Measurements from ENCODE around the gene ZNF689. TPM values are rescaled to one million over a fixed set of nuclear protein-coding genes. Genes with fewer than 3 reads are reported as not detected.

The ZNF689 gene
- polyA plus RNA-seq, 2 donors, result 1.3 to 2.0 TPM

GRCh38 chr16:30620169-30620568 lies 10.0 kb upstream of the ZNF689 start:
- no peaks in the 10 kb centered on the region for H3K4me1 ChIP-seq (ENCODE audit: control insufficient read depth in 2 of 2, insufficient read depth in 2 of 2, low read length in 1 of 2)
- WGBS, 2 donors, result 39 to 49% methylated on average over 3 of the region's 3 CpGs
- no peak overlapping the region for H3K4me3 ChIP-seq (ENCODE audit: low read depth in 1 of 2, low read length in 2 of 2)
- no peaks in the 10 kb centered on the region for H3K9me3 ChIP-seq (ENCODE audit: control insufficient read depth in 2 of 2, insufficient read depth in 1 of 2, low read depth in 1 of 2, low read length in 1 of 2)
- H3K27ac ChIP-seq (ENCODE audit: low read depth in 2 of 2, low read length in 1 of 2), result no peak overlapping the region
- H3K27me3 ChIP-seq (ENCODE audit: control insufficient read depth in 1 of 2, insufficient read depth in 2 of 2, low read length in 2 of 2), result no peaks in the 10 kb centered on the region
- no peaks in the 10 kb centered on the region for H3K36me3 ChIP-seq (ENCODE audit: control insufficient read depth in 2 of 2, insufficient read depth in 2 of 2, low read length in 1 of 2)

- Histone ChIP-seq H3K36me3 (ENCODE audit: control insufficient read depth in 2 of 2, insufficient read depth in 2 of 2, low read length in 1 of 2) (no peaks in the 10 kb centered on the region), H3K9me3 (ENCODE audit: control insufficient read depth in 2 of 2, insufficient read depth in 1 of 2, low read depth in 1 of 2, low read length in 1 of 2) (no peaks in the 10 kb centered on the region), H3K27ac (ENCODE audit: low read depth in 2 of 2, low read length in 1 of 2) (no peak overlapping the region), H3K4me1 (ENCODE audit: control insufficient read depth in 2 of 2, insufficient read depth in 2 of 2, low read length in 1 of 2) (no peaks in the 10 kb centered on the region), H3K27me3 (ENCODE audit: control insufficient read depth in 1 of 2, insufficient read depth in 2 of 2, low read length in 2 of 2) (no peaks in the 10 kb centered on the region), H3K4me3 (ENCODE audit: low read depth in 1 of 2, low read length in 2 of 2) (no peak overlapping the region)
- 79 to 81% methylated on average over 5 of the region's 5 CpGs for WGBS, 2 donors
Observed at GRCh38 chr16:30619638-30620037, 9.4 kb upstream of the ZNF689 start.

GRCh38 chr16:30619202-30619601 lies 9.0 kb upstream of the ZNF689 start:
- Histone ChIP-seq H3K27me3 (ENCODE audit: control insufficient read depth in 1 of 2, insufficient read depth in 2 of 2, low read length in 2 of 2) (no peaks in the 10 kb centered on the region), H3K9me3 (ENCODE audit: control insufficient read depth in 2 of 2, insufficient read depth in 1 of 2, low read depth in 1 of 2, low read length in 1 of 2) (no peaks in the 10 kb centered on the region), H3K36me3 (ENCODE audit: control insufficient read depth in 2 of 2, insufficient read depth in 2 of 2, low read length in 1 of 2) (no peaks in the 10 kb centered on the region), H3K27ac (ENCODE audit: low read depth in 2 of 2, low read length in 1 of 2) (no peak overlapping the region), H3K4me1 (ENCODE audit: control insufficient read depth in 2 of 2, insufficient read depth in 2 of 2, low read length in 1 of 2) (no peaks in the 10 kb centered on the region), H3K4me3 (ENCODE audit: low read depth in 1 of 2, low read length in 2 of 2) (no peak overlapping the region)
- WGBS, 2 donors, result 70 to 75% methylated on average over 4 of the region's 4 CpGs

GRCh38 chr16:30615358-30616091 lies 5.3 kb upstream of the ZNF689 start:
- no peak overlapping the region for H3K4me3 ChIP-seq (ENCODE audit: low read depth in 1 of 2, low read length in 2 of 2)
- WGBS, 2 donors, result 45 to 50% methylated on average over 12 of the region's 12 CpGs
- no peaks in the 10 kb centered on the region for H3K36me3 ChIP-seq (ENCODE audit: control insufficient read depth in 2 of 2, insufficient read depth in 2 of 2, low read length in 1 of 2)
- no peaks in the 10 kb centered on the region for H3K27me3 ChIP-seq (ENCODE audit: control insufficient read depth in 1 of 2, insufficient read depth in 2 of 2, low read length in 2 of 2)
- H3K9me3 ChIP-seq (ENCODE audit: control insufficient read depth in 2 of 2, insufficient read depth in 1 of 2, low read depth in 1 of 2, low read length in 1 of 2), result no peaks in the 10 kb centered on the region
- H3K27ac ChIP-seq (ENCODE audit: low read depth in 2 of 2, low read length in 1 of 2), result no peak overlapping the region
- no peaks in the 10 kb centered on the region for H3K4me1 ChIP-seq (ENCODE audit: control insufficient read depth in 2 of 2, insufficient read depth in 2 of 2, low read length in 1 of 2)

GRCh38 chr16:30609002-30609925 lies 925 bp downstream of the ZNF689 start:
- H3K9me3 ChIP-seq (ENCODE audit: control insufficient read depth in 2 of 2, insufficient read depth in 1 of 2, low read depth in 1 of 2, low read length in 1 of 2), result peaks cover 0 to 2% of the 10 kb centered on the region in 2 donors
- no peaks in the 10 kb centered on the region for H3K27me3 ChIP-seq (ENCODE audit: control insufficient read depth in 1 of 2, insufficient read depth in 2 of 2, low read length in 2 of 2)
- WGBS, 2 donors, result 13% methylated on average over 40 of the region's 40 CpGs
- H3K4me3 ChIP-seq (ENCODE audit: low read depth in 1 of 2, low read length in 2 of 2), result peak overlapping the region; percentile 79 to 85
- peak overlapping the region; percentile 84 to 90 for H3K27ac ChIP-seq (ENCODE audit: low read depth in 2 of 2, low read length in 1 of 2)
- peaks cover 7 to 9% of the 10 kb centered on the region in 2 donors for H3K36me3 ChIP-seq (ENCODE audit: control insufficient read depth in 2 of 2, insufficient read depth in 2 of 2, low read length in 1 of 2)
- H3K4me1 ChIP-seq (ENCODE audit: control insufficient read depth in 2 of 2, insufficient read depth in 2 of 2, low read length in 1 of 2), result no peaks in the 10 kb centered on the region

- Histone ChIP-seq H3K27me3 (ENCODE audit: control insufficient read depth in 1 of 2, insufficient read depth in 2 of 2, low read length in 2 of 2) (no peaks in the 10 kb centered on the region), H3K9me3 (ENCODE audit: control insufficient read depth in 2 of 2, insufficient read depth in 1 of 2, low read depth in 1 of 2, low read length in 1 of 2) (peaks cover 0 to 2% of the 10 kb centered on the region in 2 donors), H3K27ac (ENCODE audit: low read depth in 2 of 2, low read length in 1 of 2) (no peak overlapping the region), H3K36me3 (ENCODE audit: control insufficient read depth in 2 of 2, insufficient read depth in 2 of 2, low read length in 1 of 2) (peaks cover 15 to 17% of the 10 kb centered on the region in 2 donors), H3K4me1 (ENCODE audit: control insufficient read depth in 2 of 2, insufficient read depth in 2 of 2, low read length in 1 of 2) (no peaks in the 10 kb centered on the region), H3K4me3 (ENCODE audit: low read depth in 1 of 2, low read length in 2 of 2) (no peak overlapping the region)
- WGBS, 2 donors, result 97 to 99% methylated on average over 3 of the region's 3 CpGs
Observed at GRCh38 chr16:30606004-30606403, 4.2 kb downstream of the ZNF689 start.

GRCh38 chr16:30605158-30605557 lies 5.0 kb downstream of the ZNF689 start:
- Histone ChIP-seq H3K9me3 (ENCODE audit: control insufficient read depth in 2 of 2, insufficient read depth in 1 of 2, low read depth in 1 of 2, low read length in 1 of 2) (peaks cover 0 to 2% of the 10 kb centered on the region in 2 donors), H3K4me3 (ENCODE audit: low read depth in 1 of 2, low read length in 2 of 2) (no peak overlapping the region), H3K27ac (ENCODE audit: low read depth in 2 of 2, low read length in 1 of 2) (no peak overlapping the region), H3K36me3 (ENCODE audit: control insufficient read depth in 2 of 2, insufficient read depth in 2 of 2, low read length in 1 of 2) (peaks cover 15 to 17% of the 10 kb centered on the region in 2 donors), H3K27me3 (ENCODE audit: control insufficient read depth in 1 of 2, insufficient read depth in 2 of 2, low read length in 2 of 2) (no peaks in the 10 kb centered on the region), H3K4me1 (ENCODE audit: control insufficient read depth in 2 of 2, insufficient read depth in 2 of 2, low read length in 1 of 2) (no peaks in the 10 kb centered on the region)
- WGBS, 2 donors, result 91% methylated on average over 15 of the region's 15 CpGs

GRCh38 chr16:30604316-30604947 lies 5.8 kb downstream of the ZNF689 start:
- WGBS, 2 donors, result 87 to 93% methylated on average over 49 of the region's 49 CpGs
- Histone ChIP-seq H3K4me3 (ENCODE audit: low read depth in 1 of 2, low read length in 2 of 2) (no peak overlapping the region), H3K27ac (ENCODE audit: low read depth in 2 of 2, low read length in 1 of 2) (no peak overlapping the region), H3K4me1 (ENCODE audit: control insufficient read depth in 2 of 2, insufficient read depth in 2 of 2, low read length in 1 of 2) (no peaks in the 10 kb centered on the region), H3K27me3 (ENCODE audit: control insufficient read depth in 1 of 2, insufficient read depth in 2 of 2, low read length in 2 of 2) (no peaks in the 10 kb centered on the region), H3K9me3 (ENCODE audit: control insufficient read depth in 2 of 2, insufficient read depth in 1 of 2, low read depth in 1 of 2, low read length in 1 of 2) (peaks cover 0 to 2% of the 10 kb centered on the region in 2 donors), H3K36me3 (ENCODE audit: control insufficient read depth in 2 of 2, insufficient read depth in 2 of 2, low read length in 1 of 2) (peaks cover 15 to 17% of the 10 kb centered on the region in 2 donors)

- H3K27ac ChIP-seq (ENCODE audit: low read depth in 2 of 2, low read length in 1 of 2), result no peak overlapping the region
- no peak overlapping the region for H3K4me3 ChIP-seq (ENCODE audit: low read depth in 1 of 2, low read length in 2 of 2)
- no peaks in the 10 kb centered on the region for H3K27me3 ChIP-seq (ENCODE audit: control insufficient read depth in 1 of 2, insufficient read depth in 2 of 2, low read length in 2 of 2)
- H3K36me3 ChIP-seq (ENCODE audit: control insufficient read depth in 2 of 2, insufficient read depth in 2 of 2, low read length in 1 of 2), result peaks cover 15 to 17% of the 10 kb centered on the region in 2 donors
- H3K4me1 ChIP-seq (ENCODE audit: control insufficient read depth in 2 of 2, insufficient read depth in 2 of 2, low read length in 1 of 2), result no peaks in the 10 kb centered on the region
- 77 to 91% methylated on average over 7 of the region's 7 CpGs for WGBS, 2 donors
- peaks cover 0 to 2% of the 10 kb centered on the region in 2 donors for H3K9me3 ChIP-seq (ENCODE audit: control insufficient read depth in 2 of 2, insufficient read depth in 1 of 2, low read depth in 1 of 2, low read length in 1 of 2)
Observed at GRCh38 chr16:30603945-30604315, 6.3 kb downstream of the ZNF689 start.
